Motor neuron (in vitro differentiated cells): ENCODE data around the gene MED23. TPM values are rescaled to one million over a fixed set of nuclear protein-coding genes. Genes with fewer than 3 reads are reported as not detected.

Source experiments
- total RNA-seq, 8 experiments: library from RNA; unstranded; fragments of 300-600 nt; gene quantifications; 2 replicates each; pipeline versions ENCODE4 v1.2.3 to v1.2.4, GENCODE V29; 2022

The MED23 gene
- total RNA-seq, 8 experiments from 2014 or later = 22.7 to 38.4 (median 26.9) TPM

Other genes starting within 250 kb of the MED23 start
- 1 to 10 TPM in 3 of 8 experiments, under 1 TPM in 4, not detected in 1; 0.45 to 1.5 (median 0.90) TPM for gene ARG1, start 55.0 kb downstream of the MED23 start, total RNA-seq
- under 1 TPM in 5 of 8 experiments, not detected in 3; 0.14 to 0.78 (median 0.27) TPM for gene ENPP3, start 9.1 kb upstream of the MED23 start, total RNA-seq
- gene OR2A4, start 73.2 kb upstream of the MED23 start, total RNA-seq = under 1 TPM in 4 of 8 experiments, not detected in 4; 0.13 to 0.38 (median 0.17) TPM
- gene CTAGE9, start 82.8 kb upstream of the MED23 start, total RNA-seq = under 1 TPM in 3 of 8 experiments, not detected in 5; 0.13 to 0.66 (median 0.14) TPM
- gene ENPP1, start 179.8 kb upstream of the MED23 start, total RNA-seq = 10 to 100 TPM in 2 of 8 experiments, 1 to 10 TPM in 6; 1.0 to 40.2 (median 2.5) TPM